ENCODE results near the gene BID.

The BID gene

DNA sequence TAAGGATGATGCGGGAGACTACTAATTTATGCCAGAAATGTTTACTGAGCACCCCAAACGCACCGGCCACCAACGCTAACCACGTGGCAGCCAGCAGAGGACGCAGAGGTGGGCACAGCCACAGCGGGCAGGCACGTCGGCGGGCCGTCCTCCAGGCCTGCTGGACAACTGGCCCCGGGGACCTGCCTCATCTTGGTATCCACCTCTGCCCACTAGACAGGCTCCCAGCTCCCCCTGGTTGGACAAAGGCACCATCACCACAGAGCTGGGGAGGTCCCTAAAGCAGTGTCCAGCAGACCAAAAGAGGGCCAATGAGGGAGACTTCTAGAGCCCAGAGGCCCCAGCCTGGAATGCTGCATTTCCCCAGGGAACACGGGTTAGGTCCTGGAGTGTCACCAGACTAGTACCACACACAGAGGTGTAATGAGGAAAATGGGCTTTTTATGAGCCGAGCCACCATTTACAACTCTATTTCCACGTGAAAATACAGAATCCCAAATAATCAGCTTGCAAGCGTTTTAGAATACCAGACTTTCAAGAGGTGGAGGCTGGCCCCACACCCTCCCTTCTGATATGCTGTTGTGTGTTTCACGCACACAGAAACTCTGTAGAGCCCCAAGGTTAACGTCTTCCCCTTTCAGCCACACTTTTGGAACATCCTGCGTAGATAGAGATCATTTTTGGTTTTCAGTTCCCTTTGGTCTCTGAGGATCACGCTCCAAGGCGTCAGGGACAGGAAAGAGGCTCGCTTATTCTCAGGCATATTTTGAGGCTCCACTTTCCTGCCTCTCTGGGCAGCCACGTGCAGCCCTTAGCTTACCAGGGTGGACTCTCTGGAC lies 23.7 kb upstream of the BID start:
- TF ChIP-seq, protein P1, sequence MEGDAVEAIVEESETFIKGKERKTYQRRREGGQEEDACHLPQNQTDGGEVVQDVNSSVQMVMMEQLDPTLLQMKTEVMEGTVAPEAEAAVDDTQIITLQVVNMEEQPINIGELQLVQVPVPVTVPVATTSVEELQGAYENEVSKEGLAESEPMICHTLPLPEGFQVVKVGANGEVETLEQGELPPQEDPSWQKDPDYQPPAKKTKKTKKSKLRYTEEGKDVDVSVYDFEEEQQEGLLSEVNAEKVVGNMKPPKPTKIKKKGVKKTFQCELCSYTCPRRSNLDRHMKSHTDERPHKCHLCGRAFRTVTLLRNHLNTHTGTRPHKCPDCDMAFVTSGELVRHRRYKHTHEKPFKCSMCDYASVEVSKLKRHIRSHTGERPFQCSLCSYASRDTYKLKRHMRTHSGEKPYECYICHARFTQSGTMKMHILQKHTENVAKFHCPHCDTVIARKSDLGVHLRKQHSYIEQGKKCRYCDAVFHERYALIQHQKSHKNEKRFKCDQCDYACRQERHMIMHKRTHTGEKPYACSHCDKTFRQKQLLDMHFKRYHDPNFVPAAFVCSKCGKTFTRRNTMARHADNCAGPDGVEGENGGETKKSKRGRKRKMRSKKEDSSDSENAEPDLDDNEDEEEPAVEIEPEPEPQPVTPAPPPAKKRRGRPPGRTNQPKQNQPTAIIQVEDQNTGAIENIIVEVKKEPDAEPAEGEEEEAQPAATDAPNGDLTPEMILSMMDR (IDR thresholded peaks at IDR 0.05; ENCODE audit: insufficient read depth, low read length, missing control alignments), result no peak
- ChIA-PET POLR2A (no interaction called here), CTCF (interaction anchor here (0.6 to 2.0 kb wide), 4 partner anchors 9 to 240 kb away, joined by 3 to 6 read pairs (median 4); no protein-coding TSS in a partner anchor)
- no peak overlapping the region for H3K4me3 ChIP-seq (ENCODE audit: low read depth, low read length)
- no peak for DNase-seq (ENCODE audit: low read depth, low spot score)

DNA sequence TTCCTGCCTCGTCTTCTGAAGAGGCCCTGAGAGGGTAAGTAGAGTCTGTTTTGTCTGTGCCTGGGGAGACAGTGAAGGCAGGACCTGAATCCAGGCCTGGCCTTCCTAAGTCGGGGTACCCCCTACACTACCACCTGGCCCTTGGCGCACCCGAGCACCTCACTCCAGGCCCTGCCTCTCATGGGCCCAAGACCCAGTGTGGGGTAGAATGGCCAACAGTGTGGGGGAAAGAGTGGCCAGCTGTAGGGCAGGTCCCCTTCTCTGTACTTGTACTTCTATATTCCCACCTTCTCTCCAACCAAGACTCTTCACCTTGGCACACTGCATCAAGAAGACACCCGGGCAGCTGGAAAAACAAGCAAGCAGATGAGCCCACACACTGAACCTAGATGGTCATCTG lies 22.4 kb upstream of the BID start:
- no peak overlapping the region for H3K4me3 ChIP-seq (ENCODE audit: low read depth, low read length)
- POLR2A ChIA-PET, result no interaction called here
- no peak for DNase-seq (ENCODE audit: low read depth, low spot score)
- TF ChIP-seq, protein P1 (IDR thresholded peaks at IDR 0.05; ENCODE audit: insufficient read depth, low read length, missing control alignments), result no peak
- CTCF ChIA-PET, result interaction anchor here (0.8 to 2.0 kb wide), 2 partner anchors 11 to 280 kb away, joined by 3 to 6 read pairs; no protein-coding TSS in a partner anchor

DNA sequence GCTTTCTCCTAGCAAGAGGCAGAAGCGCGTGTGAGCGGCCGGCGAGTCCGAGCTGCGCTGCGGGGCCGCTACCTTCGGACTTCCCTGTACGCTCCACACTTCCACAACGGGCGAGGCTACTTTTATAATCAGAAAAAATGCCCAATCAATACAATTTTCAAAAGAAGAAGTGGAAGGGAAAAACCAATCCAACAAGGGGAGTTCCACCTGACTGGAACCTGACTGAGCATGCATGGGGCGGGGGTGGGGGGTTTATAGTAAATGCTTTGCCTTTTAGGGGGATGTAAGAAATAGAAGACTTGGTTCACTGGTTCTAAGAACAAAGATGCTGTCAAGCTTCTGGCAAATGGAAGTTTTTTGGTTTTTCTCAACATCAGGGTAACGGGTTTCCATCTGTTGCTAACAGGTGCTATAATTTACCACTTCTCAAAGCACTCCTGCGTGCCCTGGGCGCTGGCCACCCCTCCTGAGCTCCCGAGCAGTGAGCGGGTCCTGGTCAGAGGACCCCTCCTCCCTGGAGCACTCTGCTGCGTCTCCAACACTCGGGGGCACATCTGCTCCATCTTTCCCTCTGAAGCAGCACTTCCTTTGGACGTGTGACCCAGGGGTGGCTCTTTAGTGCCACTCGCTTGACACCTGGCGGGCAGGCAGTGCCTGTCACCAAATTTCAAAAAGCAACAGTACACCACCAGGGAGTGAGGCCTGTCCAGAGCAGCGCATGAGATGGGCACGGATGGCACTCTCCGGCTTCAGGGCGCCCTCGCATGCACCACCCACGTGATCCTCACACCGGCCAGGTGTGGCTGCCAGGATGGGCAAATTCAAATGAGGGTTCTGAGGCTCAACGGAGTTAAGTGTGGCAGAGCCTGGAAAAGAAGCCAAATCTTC lies 21.6 kb upstream of the BID start:
- CTCF ChIA-PET, result interaction anchor here (2.0 kb wide), 1 partner anchor 10 kb away, joined by 6 read pairs; no protein-coding TSS in a partner anchor
- no peak for DNase-seq (ENCODE audit: low read depth, low spot score)
- TF ChIP-seq, protein P1 (IDR thresholded peaks at IDR 0.05; ENCODE audit: insufficient read depth, low read length, missing control alignments), result no peak
- H3K4me3 ChIP-seq (ENCODE audit: low read depth, low read length), result no peak overlapping the region
- POLR2A ChIA-PET, result no interaction called here

DNA sequence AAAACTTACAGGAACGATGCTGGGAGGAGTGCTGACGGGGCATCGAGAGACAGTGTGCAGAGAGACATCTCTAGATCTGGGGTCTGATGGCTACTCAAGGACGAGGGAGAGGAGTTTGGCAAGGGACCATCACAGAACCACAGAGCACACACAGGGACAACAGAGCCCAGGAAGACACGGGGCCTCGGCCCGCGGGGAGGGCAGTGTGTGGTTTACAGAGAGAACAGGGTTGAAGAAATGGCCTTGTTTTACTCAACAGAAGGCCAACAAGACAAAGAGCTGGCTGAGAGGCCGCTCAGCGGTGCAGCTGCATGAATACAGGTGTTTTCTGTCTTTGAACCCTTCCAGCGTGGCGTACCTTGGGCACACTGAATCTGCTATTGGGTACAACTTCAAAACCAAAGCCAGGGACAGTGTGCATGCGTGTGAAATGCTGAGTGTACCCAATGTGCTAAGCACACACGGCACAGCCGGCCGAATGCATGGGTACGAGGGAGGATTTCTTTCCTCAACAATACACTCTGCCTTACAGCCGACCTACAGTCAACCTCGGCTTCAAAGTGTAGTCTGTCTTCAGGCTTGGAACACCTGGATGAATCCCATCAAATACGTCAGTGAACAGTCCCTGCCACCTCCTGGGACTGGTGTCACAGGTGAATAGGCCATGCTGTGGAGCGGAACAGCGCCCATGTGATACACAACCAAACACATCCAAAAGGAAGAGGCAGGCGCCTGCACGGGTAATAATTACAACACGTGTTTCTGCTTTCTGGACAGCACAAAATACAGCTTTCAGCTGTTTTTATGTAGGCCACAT lies 20.7 kb upstream of the BID start:
- TF ChIP-seq, protein P1 (IDR thresholded peaks at IDR 0.05; ENCODE audit: insufficient read depth, low read length, missing control alignments), result no peak
- POLR2A ChIA-PET, result no interaction called here
- CTCF ChIA-PET, result no interaction called here
- no peak overlapping the region for H3K4me3 ChIP-seq (ENCODE audit: low read depth, low read length)
- DNase-seq (ENCODE audit: low read depth, low spot score), result no peak

DNA sequence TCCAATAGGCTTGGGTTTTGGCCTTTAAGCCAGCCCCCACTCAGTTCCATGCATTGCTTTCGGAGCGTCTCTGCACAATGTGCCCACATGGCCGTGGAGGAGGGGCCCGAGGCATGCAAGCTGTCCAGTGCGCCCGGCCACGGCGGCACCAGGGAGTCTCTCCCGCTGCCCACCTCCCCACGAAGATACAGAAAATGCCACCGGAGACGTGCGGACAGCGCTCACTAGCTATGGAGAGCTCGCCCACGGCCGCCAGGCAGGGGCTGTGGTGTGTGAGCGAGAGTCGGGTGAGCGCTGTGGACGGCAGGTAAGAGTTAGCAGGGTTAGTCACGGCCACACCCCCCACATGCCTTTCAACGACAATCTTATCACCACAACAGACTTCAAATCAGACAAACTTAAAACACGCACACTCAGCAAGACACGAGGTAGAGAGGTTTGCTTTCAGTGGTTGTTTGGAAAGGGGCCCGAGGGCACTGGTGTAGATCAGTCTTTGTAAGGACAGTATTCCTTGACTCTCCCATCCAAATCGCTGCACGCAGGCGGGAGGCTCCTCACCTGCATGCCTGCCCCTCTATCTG lies 18.7 kb upstream of the BID start:
- DNase-seq (ENCODE audit: low read depth, low spot score), result no peak
- TF ChIP-seq, protein P1 (IDR thresholded peaks at IDR 0.05; ENCODE audit: insufficient read depth, low read length, missing control alignments), result no peak
- H3K4me3 ChIP-seq (ENCODE audit: low read depth, low read length), result no peak overlapping the region
- ChIA-PET CTCF (no interaction called here), POLR2A (no interaction called here)
